Bronchial epithelial cell (primary cell): ENCODE results near the gene CSHL1. TPM values are rescaled to one million over a fixed set of nuclear protein-coding genes. Genes with fewer than 3 reads are reported as not detected.
A peak's percentile ranks its signal among the peaks of the same experiment; 100 is the strongest.
"Not testable (repeated sequence)": the region's sequence is repeated elsewhere in the genome, so short reads cannot be mapped to it uniquely, and the experiment has no call there.

Source experiments
- DNase-seq: peaks from one replicate; pipeline ENCODE4 v3.0.0-alpha.2; 2010; ENCODE audit warnings: low read depth
- FAIRE-seq: peaks from 2 replicates; lab custom pipeline; 2011; peaks lifted over from hg19 to GRCh38; lab: Jason Lieb, UNC
- H3K27me3 ChIP-seq: 2 replicates; pipeline ENCODE4 v1.5.1; 2011; ENCODE audit warnings: low read length; ENCODE audit not compliant: control insufficient read depth, insufficient read depth
- H3K36me3 ChIP-seq: 2 replicates; pipeline ENCODE4 v1.5.1; 2011; ENCODE audit warnings: low read length; ENCODE audit not compliant: control insufficient read depth, insufficient read depth
- H3K4me3 ChIP-seq: 2 replicates; pipeline ENCODE4 v1.5.1; 2011; ENCODE audit warnings: mild to moderate bottlenecking, low read depth, low read length, control low read depth
- total RNA-seq: library from RNA; depleted of rRNA; stranded (reverse); fragments of >200 nt; gene quantifications from 2 replicates; pipeline ENCODE4 v1.2.1, GENCODE V29; 2014
- TF ChIP-seq, protein P1 (sequence below): IDR thresholded peaks from 2 replicates; pipeline ENCODE4 v1.5.1; 2011; ENCODE audit warnings: mild to moderate bottlenecking, moderate library complexity, low read length, control low read depth, inconsistent platforms; ENCODE audit not compliant: insufficient read depth, severe bottlenecking

Gene CSHL1
- total RNA-seq, 1 donor from 2014 or later = not detected

DNA sequence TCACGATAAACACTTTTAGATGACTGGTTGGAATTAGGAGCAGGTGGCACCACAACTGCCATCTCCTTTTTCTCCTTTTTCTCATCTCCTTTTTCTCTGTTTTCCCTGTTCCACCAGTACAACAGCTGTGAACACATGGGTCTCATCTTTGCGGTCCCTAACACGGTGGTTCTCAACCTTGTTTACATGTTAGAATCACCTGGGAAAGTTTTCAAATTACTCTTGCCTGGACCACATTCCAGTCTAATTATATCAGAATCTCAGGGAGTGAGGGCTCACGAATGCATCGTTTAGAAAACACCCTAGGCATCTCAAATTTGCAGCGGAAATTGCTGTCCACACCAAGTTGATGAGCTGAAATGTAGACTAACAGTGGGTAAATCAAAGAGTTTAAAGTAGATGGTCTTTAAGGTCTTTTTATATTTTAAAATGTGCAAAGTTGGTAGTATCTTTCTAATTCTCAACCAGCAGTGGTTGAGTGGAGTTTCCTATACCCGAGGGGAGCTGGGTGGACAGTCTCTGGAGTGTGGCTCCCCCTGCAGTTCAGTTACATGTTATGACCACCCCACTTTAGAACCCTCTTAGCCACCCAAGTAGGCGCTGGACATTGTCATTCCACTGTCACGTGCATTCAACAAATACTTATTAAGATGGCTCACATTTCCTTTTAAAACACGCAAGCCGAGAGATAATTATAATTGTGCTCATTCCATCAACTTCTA lies 18.6 kb downstream of the CSHL1 start:
- peak; percentile 5 for DNase-seq
- H3K4me3 ChIP-seq, H3K27me3 ChIP-seq, H3K36me3 ChIP-seq, FAIRE-seq: not testable (repeated sequence)

- not testable (repeated sequence) for H3K36me3 ChIP-seq, H3K4me3 ChIP-seq, H3K27me3 ChIP-seq, FAIRE-seq
- TF ChIP-seq, protein P1, sequence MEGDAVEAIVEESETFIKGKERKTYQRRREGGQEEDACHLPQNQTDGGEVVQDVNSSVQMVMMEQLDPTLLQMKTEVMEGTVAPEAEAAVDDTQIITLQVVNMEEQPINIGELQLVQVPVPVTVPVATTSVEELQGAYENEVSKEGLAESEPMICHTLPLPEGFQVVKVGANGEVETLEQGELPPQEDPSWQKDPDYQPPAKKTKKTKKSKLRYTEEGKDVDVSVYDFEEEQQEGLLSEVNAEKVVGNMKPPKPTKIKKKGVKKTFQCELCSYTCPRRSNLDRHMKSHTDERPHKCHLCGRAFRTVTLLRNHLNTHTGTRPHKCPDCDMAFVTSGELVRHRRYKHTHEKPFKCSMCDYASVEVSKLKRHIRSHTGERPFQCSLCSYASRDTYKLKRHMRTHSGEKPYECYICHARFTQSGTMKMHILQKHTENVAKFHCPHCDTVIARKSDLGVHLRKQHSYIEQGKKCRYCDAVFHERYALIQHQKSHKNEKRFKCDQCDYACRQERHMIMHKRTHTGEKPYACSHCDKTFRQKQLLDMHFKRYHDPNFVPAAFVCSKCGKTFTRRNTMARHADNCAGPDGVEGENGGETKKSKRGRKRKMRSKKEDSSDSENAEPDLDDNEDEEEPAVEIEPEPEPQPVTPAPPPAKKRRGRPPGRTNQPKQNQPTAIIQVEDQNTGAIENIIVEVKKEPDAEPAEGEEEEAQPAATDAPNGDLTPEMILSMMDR = peak; percentile 37
- DNase-seq = peak; percentile 19
These were observed 21.8 kb downstream of the CSHL1 start for GRCh38 chr17:63889026-63889848.

- DNase-seq, H3K4me3 ChIP-seq, H3K27me3 ChIP-seq, FAIRE-seq, H3K36me3 ChIP-seq: not testable (repeated sequence)
These were observed 25.9 kb downstream of the CSHL1 start for GRCh38 chr17:63885119-63885518.

DNA sequence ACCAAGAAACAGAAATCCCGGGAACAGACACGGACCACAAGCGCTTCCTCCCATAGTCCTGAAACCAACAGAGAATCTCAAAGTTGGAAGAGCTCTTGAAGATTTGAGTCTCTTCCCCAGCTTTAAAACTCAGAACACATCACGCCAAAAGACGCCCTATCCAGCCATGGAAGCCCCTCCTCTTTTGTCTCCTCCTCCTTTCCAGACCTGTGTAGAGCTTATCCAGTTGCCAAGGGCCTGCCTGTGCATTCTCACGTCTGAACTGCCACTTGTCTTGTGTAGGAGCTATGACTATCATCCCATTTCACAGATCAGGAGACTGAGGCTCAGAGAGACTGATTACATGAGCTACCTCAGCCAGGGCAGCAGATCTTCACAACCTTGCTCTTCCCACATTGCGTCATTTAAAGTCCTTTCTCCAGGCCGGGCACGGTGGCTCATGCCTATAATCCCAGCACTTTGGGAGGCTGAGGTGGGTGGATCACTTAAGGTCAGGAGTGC lies 28.4 kb downstream of the CSHL1 start:
- not testable (repeated sequence) for DNase-seq, FAIRE-seq, H3K36me3 ChIP-seq, H3K4me3 ChIP-seq, H3K27me3 ChIP-seq

DNA sequence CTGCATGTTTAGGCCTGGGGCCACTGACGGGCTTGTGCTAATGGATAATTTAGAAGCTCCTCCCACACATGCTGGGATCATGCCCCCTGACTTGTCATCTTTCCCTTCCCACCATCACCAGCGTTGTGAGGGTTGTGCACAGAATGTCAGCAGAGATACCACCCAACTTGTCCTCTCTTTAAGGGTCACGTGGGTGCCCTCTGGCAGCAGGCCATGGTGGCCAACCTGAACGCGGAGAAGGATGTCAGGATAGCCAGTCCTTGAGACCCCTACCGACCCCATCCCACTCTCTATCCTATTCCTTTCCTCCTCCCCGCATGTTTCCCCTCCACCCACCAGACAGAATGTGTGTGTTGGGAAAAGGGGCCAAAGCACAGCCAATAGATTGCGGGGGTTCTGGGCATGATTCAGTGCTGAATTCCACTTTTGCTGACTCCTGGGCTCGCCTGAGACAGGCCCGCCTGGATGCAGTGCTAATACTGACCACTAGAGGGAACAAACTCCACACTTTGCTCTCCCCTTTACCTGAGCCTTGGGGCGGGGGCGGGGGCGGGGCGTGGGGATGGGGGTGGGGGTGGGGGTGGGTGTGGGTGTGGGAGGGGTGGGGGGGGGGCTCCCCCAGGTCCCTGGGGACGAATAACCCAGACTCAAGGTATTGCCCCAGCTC lies 29.0 kb downstream of the CSHL1 start, which contains the start of gene GH2:
TSS of gene GH2 (minus strand) at position 10 of the 667 bp plus-strand sequence. CDS start 143 bp downstream, outside the sequence.
- TF ChIP-seq, protein P1 = peak; percentile 75
- no peaks in the 10 kb centered on the region for H3K36me3 ChIP-seq
- no peak within 1 kb of the TSS for H3K4me3 ChIP-seq
- no peak for FAIRE-seq
- peak; percentile 57 for DNase-seq
- no peaks in the 10 kb centered on the region for H3K27me3 ChIP-seq

GRCh38 chr17:63881337-63881736 lies 29.7 kb downstream of the CSHL1 start:
- not testable (repeated sequence) for FAIRE-seq, DNase-seq, H3K4me3 ChIP-seq, H3K27me3 ChIP-seq, H3K36me3 ChIP-seq

GRCh38 chr17:63880706-63881105 lies 30.4 kb downstream of the CSHL1 start:
- TF ChIP-seq, protein P1 = no peak
- no peak for FAIRE-seq
- H3K4me3 ChIP-seq = no peak overlapping the region
- no peak for DNase-seq
- no peaks in the 10 kb centered on the region for H3K27me3 ChIP-seq
- no peaks in the 10 kb centered on the region for H3K36me3 ChIP-seq

- not testable (repeated sequence) for H3K36me3 ChIP-seq, FAIRE-seq, DNase-seq, H3K4me3 ChIP-seq, H3K27me3 ChIP-seq
These were observed 32.6 kb downstream of the CSHL1 start for GRCh38 chr17:63878413-63878812.

DNA sequence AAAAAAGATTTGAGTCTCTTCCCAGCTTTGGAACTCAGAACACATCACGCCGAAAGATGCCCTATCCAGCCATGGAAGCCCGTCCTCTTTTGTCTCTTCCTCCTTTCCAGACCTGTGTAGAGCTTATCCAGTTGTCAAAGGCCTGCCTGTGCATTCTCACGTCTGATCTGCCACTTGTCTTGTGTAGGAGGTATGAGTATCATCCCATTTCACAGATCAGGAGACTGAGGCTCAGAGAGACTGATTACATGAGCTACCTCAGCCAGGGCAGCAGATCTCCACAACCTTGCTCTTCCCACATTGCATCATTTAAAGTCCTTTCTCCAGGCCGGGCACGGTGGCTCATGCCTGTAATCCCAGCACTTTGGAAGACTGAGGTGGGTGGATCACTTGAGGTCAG lies 36.4 kb downstream of the CSHL1 start:
- not testable (repeated sequence) for H3K36me3 ChIP-seq, H3K4me3 ChIP-seq, FAIRE-seq, H3K27me3 ChIP-seq, DNase-seq

DNA sequence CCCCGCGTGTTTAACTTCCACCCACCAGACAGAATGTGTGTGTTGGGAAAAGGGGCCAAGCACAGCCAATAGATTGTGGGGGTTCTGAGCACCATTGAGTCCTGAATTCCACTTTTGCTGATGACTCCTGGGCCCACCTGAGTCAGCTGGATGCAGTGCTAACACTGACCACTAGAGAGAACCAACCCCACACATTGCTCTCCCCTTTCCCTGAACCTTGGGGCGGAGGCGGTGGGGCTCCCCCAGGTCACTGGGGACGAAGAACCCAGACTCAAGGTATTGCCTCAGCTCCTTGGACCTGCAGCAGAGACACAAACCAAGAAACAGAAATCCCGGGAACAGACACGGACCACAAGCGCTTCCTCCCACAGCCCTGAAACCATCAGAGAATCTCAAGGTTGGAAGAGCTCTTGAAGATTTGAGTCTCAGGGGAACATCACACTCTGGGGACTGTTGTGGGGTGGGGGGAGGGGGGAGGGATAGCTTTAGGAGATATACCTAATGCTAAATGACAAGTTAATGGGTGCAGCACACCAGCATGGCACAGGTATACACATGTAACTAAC lies 36.9 kb downstream of the CSHL1 start:
- not testable (repeated sequence) for H3K27me3 ChIP-seq, H3K4me3 ChIP-seq, FAIRE-seq, DNase-seq, H3K36me3 ChIP-seq
